22Rv1 (cell line): ENCODE data around the gene CPSF3.

Source experiments
- ZFX ChIP-seq: fragments of 450-650 bp; IDR thresholded peaks from 2 replicates; pipeline ENCODE4 v1.6.1; 2017; ENCODE audit warnings: antibody characterized with exemption, borderline replicate concordance
- TF ChIP-seq, protein P1 (sequence below): fragments of 450-650 bp; IDR thresholded peaks from 2 replicates; pipeline ENCODE4 v1.5.1; 2017; ENCODE audit warnings: mild to moderate bottlenecking

DNA sequence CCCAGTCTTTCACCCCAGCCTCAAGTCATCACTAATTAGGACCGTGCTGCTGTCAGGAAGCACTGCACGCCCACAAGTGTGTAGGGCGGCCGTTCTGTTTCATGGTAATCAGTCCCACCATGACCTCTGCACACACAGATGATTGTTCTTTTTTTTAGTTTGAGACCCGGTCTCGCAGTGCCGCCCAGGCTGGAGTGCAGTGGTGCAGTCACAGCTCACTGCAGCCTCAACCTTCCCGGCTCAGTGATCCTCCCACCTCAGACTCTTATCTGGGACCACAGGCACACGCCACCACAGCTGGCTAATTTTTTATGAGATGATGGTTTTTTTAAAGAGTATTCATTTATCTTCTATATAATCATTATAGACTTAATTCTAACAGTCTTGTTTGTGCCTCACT lies 49.1 kb downstream of the CPSF3 start:
- TF ChIP-seq, protein P1, sequence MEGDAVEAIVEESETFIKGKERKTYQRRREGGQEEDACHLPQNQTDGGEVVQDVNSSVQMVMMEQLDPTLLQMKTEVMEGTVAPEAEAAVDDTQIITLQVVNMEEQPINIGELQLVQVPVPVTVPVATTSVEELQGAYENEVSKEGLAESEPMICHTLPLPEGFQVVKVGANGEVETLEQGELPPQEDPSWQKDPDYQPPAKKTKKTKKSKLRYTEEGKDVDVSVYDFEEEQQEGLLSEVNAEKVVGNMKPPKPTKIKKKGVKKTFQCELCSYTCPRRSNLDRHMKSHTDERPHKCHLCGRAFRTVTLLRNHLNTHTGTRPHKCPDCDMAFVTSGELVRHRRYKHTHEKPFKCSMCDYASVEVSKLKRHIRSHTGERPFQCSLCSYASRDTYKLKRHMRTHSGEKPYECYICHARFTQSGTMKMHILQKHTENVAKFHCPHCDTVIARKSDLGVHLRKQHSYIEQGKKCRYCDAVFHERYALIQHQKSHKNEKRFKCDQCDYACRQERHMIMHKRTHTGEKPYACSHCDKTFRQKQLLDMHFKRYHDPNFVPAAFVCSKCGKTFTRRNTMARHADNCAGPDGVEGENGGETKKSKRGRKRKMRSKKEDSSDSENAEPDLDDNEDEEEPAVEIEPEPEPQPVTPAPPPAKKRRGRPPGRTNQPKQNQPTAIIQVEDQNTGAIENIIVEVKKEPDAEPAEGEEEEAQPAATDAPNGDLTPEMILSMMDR, result no peak
- TF ChIP-seq ZFX, result no peak
